GM18511 (cell line): ENCODE measurements around the gene C1QTNF3.
"Not testable (repeated sequence)": the region's sequence is repeated elsewhere in the genome, so short reads cannot be mapped to it uniquely, and the experiment has no call there.

Experiments
- ATAC-seq: cut with Tn5 transposase; IDR thresholded peaks from one replicate; pipeline ENCODE4 v1.9.1; 2021; ENCODE audit warnings: mild to moderate bottlenecking, moderate library complexity; ENCODE audit not compliant: unreplicated experiment

Gene C1QTNF3

GRCh38 chr5:34053133-34053532, 10.1 kb upstream of the C1QTNF3 start:
- no peak for ATAC-seq

- no peak for ATAC-seq
These were observed 8.5 kb upstream of the C1QTNF3 start for GRCh38 chr5:34051374-34051980.

GRCh38 chr5:34047774-34048572, 5.0 kb upstream of the C1QTNF3 start:
- no peak for ATAC-seq

- no peak for ATAC-seq
These were observed 4.1 kb upstream of the C1QTNF3 start for GRCh38 chr5:34047143-34047542.

GRCh38 chr5:34045996-34046395, 3.0 kb upstream of the C1QTNF3 start:
- no peak for ATAC-seq

GRCh38 chr5:34045023-34045422, 2.0 kb upstream of the C1QTNF3 start:
- no peak for ATAC-seq

- ATAC-seq: peak; percentile 63
These were observed 692 bp downstream of the C1QTNF3 start for GRCh38 chr5:34042321-34042720.

GRCh38 chr5:34041247-34041972, 1.6 kb downstream of the C1QTNF3 start:
- ATAC-seq: no peak

GRCh38 chr5:34040472-34040871, 2.5 kb downstream of the C1QTNF3 start:
- no peak for ATAC-seq

- no peak for ATAC-seq
These were observed 3.4 kb downstream of the C1QTNF3 start for GRCh38 chr5:34039398-34040157.

GRCh38 chr5:34038838-34039237, 4.2 kb downstream of the C1QTNF3 start:
- no peak for ATAC-seq

- ATAC-seq: no peak
These were observed 4.6 kb downstream of the C1QTNF3 start for GRCh38 chr5:34038390-34038789.

- no peak for ATAC-seq
These were observed 5.3 kb downstream of the C1QTNF3 start for GRCh38 chr5:34037726-34038125.

- ATAC-seq: no peak
These were observed 7.3 kb downstream of the C1QTNF3 start for GRCh38 chr5:34035756-34036155.

- ATAC-seq: peak; percentile 89
These were observed 8.3 kb downstream of the C1QTNF3 start for GRCh38 chr5:34034534-34035327.

GRCh38 chr5:34031966-34032365, 11.0 kb downstream of the C1QTNF3 start:
- no peak for ATAC-seq

- ATAC-seq: no peak
These were observed 11.9 kb downstream of the C1QTNF3 start for GRCh38 chr5:34031117-34031516.

GRCh38 chr5:34030585-34030984, 12.4 kb downstream of the C1QTNF3 start:
- ATAC-seq: not testable (repeated sequence)

- no peak for ATAC-seq
These were observed 13.0 kb downstream of the C1QTNF3 start for GRCh38 chr5:34030048-34030447.

GRCh38 chr5:34028349-34028748, 14.7 kb downstream of the C1QTNF3 start:
- no peak for ATAC-seq
